Endothelial cell of umbilical vein (primary cell): ENCODE results near the gene TMEM108.

Source experiments
- CTCF ChIP-seq, 2 donors: IDR thresholded peaks; 1 replicate in 1 of 2; 2 replicates in 1 of 2; pipeline ENCODE4 v1.5.1; 2011; ENCODE audit warnings: low read length in 2 of 2, mild to moderate bottlenecking in 2 of 2, moderate library complexity in 2 of 2, control low read depth in 1 of 2, inconsistent platforms in 1 of 2, low read depth in 1 of 2; ENCODE audit not compliant: insufficient read depth in 1 of 2; ENCODE audit errors: extremely low read depth in 1 of 2
- EZH2 ChIP-seq: IDR thresholded peaks from 2 replicates; pipeline ENCODE4 v1.6.1; 2012; ENCODE audit warnings: borderline replicate concordance, low read depth, mild to moderate bottlenecking, moderate library complexity, low read length, inconsistent platforms; ENCODE audit not compliant: severe bottlenecking

DNA sequence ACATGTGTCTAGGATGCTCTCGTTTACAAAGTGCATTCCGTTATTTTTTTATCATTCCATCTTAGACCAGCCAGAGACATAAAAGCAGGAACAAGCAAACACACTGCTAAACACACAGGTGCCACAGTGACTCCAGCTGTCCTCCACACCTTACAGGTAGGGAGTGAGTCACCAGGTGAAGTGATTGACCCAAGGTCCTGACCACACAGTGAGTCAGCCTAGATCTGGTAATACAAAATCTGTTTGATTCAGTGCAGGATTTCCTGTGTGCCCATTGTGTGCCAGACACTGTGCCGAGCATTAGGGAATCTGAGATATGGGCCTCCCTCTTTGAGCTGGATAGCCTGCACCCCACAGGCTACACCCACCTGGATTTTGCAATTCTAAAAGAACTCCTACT lies 345.0 kb downstream of the TMEM108 start:
- TF ChIP-seq CTCF (IDR thresholded peaks at IDR 0.05; ENCODE audit: extremely low read depth in 1 of 2, insufficient read depth in 1 of 2, low read depth in 1 of 2, low read length in 2 of 2) = no peak
- no peak for TF ChIP-seq EZH2
